Measurements from ENCODE around the gene ABHD17A.

DNA sequence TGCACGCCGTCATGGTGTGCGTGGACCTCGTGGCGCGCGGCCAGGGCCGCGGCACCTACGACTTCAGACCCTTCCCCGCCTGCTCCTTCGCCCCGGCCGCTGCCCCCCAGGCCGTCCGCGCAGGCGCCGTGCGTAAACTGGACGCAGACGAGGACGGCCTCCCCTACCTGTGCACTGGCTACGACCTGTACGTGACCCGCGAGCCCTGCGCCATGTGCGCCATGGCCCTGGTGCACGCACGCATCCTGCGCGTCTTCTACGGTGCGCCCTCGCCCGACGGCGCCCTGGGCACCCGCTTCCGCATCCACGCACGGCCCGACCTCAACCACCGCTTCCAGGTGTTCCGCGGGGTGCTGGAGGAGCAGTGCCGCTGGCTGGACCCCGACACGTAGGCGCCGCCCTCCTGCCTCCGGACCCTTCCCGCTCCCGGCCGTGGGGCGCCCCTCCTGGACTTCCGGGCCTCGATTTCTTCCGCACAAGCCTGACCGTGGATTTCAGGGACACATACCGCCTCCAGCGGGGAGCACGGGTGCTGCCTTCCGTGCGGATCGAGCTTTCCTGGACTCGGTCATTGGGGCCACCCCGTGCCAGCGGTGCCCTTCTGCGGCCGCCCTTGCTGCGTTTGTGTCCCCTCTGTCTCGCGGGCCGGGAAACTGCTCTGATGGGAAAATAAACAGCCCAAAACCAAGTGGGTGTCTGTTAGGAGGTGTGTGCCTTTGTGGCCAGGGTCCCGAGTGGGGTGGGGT, 27.6 kb upstream of the ABHD17A start:
- TF ChIP-seq, protein P1, sequence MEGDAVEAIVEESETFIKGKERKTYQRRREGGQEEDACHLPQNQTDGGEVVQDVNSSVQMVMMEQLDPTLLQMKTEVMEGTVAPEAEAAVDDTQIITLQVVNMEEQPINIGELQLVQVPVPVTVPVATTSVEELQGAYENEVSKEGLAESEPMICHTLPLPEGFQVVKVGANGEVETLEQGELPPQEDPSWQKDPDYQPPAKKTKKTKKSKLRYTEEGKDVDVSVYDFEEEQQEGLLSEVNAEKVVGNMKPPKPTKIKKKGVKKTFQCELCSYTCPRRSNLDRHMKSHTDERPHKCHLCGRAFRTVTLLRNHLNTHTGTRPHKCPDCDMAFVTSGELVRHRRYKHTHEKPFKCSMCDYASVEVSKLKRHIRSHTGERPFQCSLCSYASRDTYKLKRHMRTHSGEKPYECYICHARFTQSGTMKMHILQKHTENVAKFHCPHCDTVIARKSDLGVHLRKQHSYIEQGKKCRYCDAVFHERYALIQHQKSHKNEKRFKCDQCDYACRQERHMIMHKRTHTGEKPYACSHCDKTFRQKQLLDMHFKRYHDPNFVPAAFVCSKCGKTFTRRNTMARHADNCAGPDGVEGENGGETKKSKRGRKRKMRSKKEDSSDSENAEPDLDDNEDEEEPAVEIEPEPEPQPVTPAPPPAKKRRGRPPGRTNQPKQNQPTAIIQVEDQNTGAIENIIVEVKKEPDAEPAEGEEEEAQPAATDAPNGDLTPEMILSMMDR (IDR thresholded peaks at IDR 0.05; ENCODE audit: low read length): no peak
- TF ChIP-seq EZH2phosphoT487 (IDR thresholded peaks at IDR 0.05; ENCODE audit: low read length): no peak
